Esophagus mucosa (tissue), 1 donor: ENCODE results near the gene CDC14B. TPM values are rescaled to one million over a fixed set of nuclear protein-coding genes. Genes with fewer than 3 reads are reported as not detected.

Source experiments
- ATAC-seq: fragments of 200-7000 bp; cut with Tn5 transposase; one replicate; pipeline ENCODE4 v1.9.1; 2020
- total RNA-seq: library from RNA; stranded (reverse); gene quantifications from one replicate; pipeline ENCODE4 v1.2.4, GENCODE V29; 2023
- donor health status: DM: yes; HTN: yes; CAD: no.

Gene CDC14B
- total RNA-seq, 1 donor from 2014 or later = 7.0 TPM

- no peak for ATAC-seq
These were observed 138.9 kb downstream of the CDC14B start for GRCh38 chr9:96480736-96481135.

GRCh38 chr9:96478829-96479371, 140.7 kb downstream of the CDC14B start:
- no peak for ATAC-seq

- no peak for ATAC-seq
These were observed 143.1 kb downstream of the CDC14B start for GRCh38 chr9:96476591-96476990.

GRCh38 chr9:96476013-96476412, 143.6 kb downstream of the CDC14B start:
- ATAC-seq = no peak

- ATAC-seq = no peak
These were observed 151.9 kb downstream of the CDC14B start for GRCh38 chr9:96467784-96468183.

GRCh38 chr9:96464426-96464825, 155.2 kb downstream of the CDC14B start:
- no peak for ATAC-seq

GRCh38 chr9:96462541-96462940, 157.1 kb downstream of the CDC14B start:
- ATAC-seq = no peak

GRCh38 chr9:96461336-96461735, 158.3 kb downstream of the CDC14B start:
- no peak for ATAC-seq

GRCh38 chr9:96460882-96461281, 158.8 kb downstream of the CDC14B start:
- ATAC-seq = no peak

GRCh38 chr9:96460470-96460869, 159.2 kb downstream of the CDC14B start:
- ATAC-seq = no peak

GRCh38 chr9:96459268-96460007, 160.2 kb downstream of the CDC14B start:
- ATAC-seq = no peak

GRCh38 chr9:96458226-96458625, 161.4 kb downstream of the CDC14B start:
- no peak for ATAC-seq

- no peak for ATAC-seq
These were observed 162.4 kb downstream of the CDC14B start for GRCh38 chr9:96457266-96457665.

GRCh38 chr9:96453625-96454024, 166.0 kb downstream of the CDC14B start:
- ATAC-seq = no peak

GRCh38 chr9:96450613-96451528, 168.8 kb downstream of the CDC14B start:
- ATAC-seq = peak; percentile 33

Other genes starting within 250 kb of the CDC14B start
- gene SLC35D2, start 236.1 kb downstream of the CDC14B start, total RNA-seq = 14.9 TPM
- gene ZNF367, start 201.5 kb downstream of the CDC14B start, total RNA-seq = 2.8 TPM
- 1.2 TPM for gene HABP4, start 169.7 kb downstream of the CDC14B start, total RNA-seq
- 5.8 TPM for gene PRXL2C, start 35.5 kb upstream of the CDC14B start, total RNA-seq
- gene ZNF510, start 158.2 kb upstream of the CDC14B start, total RNA-seq = 4.7 TPM
- gene ZNF782, start 234.7 kb upstream of the CDC14B start, total RNA-seq = 1.5 TPM